HEK293T (cell line): ENCODE measurements around the gene TSPAN5.
"Not testable (repeated sequence)": the region's sequence is repeated elsewhere in the genome, so short reads cannot be mapped to it uniquely, and the experiment has no call there.

Experiments used
- CTCF ChIA-PET: fragments of 350-600 bp; formaldehyde crosslinking; extraction: SDS; loops from one replicate; lab custom pipeline; 2021; ENCODE audit warnings: antibody characterized with exemption, inconsistent platforms; lab: Yijun Ruan, JAX
- POLR2A ChIA-PET: fragments of 350-600 bp; formaldehyde crosslinking; extraction: SDS; loops from one replicate; lab custom pipeline; 2020; ENCODE audit warnings: antibody characterized with exemption, inconsistent platforms; lab: Yijun Ruan, JAX
- DNase-seq: peaks from one replicate; pipeline ENCODE4 v3.0.0; 2012; ENCODE audit warnings: mixed read lengths; ENCODE audit errors: extremely low spot score
- ARNT ChIP-seq: fragments of 450-650 bp; IDR thresholded peaks from 2 replicates; pipeline ENCODE4 v1.6.1; 2017; ENCODE audit warnings: mild to moderate bottlenecking
- BHLHE40 ChIP-seq: fragments of 450-650 bp; IDR thresholded peaks from 2 replicates; pipeline ENCODE4 v1.6.1; 2016; ENCODE audit warnings: mild to moderate bottlenecking, moderate library complexity, borderline replicate concordance
- CTBP1 ChIP-seq: fragments of 450-650 bp; IDR thresholded peaks from 2 replicates; pipeline ENCODE4 v1.6.1; 2016; ENCODE audit warnings: borderline replicate concordance
- ELF4 ChIP-seq: fragments of 450-650 bp; IDR thresholded peaks from 2 replicates; pipeline ENCODE4 v1.6.1; 2017; ENCODE audit warnings: antibody characterized with exemption
- FOXA1 ChIP-seq: fragments of 450-650 bp; IDR thresholded peaks from 2 replicates; pipeline ENCODE4 v1.6.1; 2016; ENCODE audit warnings: mild to moderate bottlenecking
- FOXK2 ChIP-seq: fragments of 450-650 bp; IDR thresholded peaks from 2 replicates; pipeline ENCODE4 v1.6.1; 2016; ENCODE audit warnings: mild to moderate bottlenecking
- FOXM1 ChIP-seq: fragments of 450-650 bp; IDR thresholded peaks from 2 replicates; pipeline ENCODE4 v1.6.1; 2017; ENCODE audit warnings: mild to moderate bottlenecking, borderline replicate concordance
- HDGF ChIP-seq: fragments of 450-650 bp; IDR thresholded peaks from 2 replicates; pipeline ENCODE4 v1.6.1; 2017; ENCODE audit warnings: antibody characterized with exemption, borderline replicate concordance
- L3MBTL2 ChIP-seq: fragments of 450-650 bp; conservative IDR thresholded peaks from 2 replicates; pipeline ENCODE4 v1.6.1; 2016; ENCODE audit warnings: mild to moderate bottlenecking
- LEF1 ChIP-seq: fragments of 450-650 bp; IDR thresholded peaks from 2 replicates; pipeline ENCODE4 v1.6.1; 2017; ENCODE audit warnings: mild to moderate bottlenecking, borderline replicate concordance
- NFRKB ChIP-seq: fragments of 450-650 bp; IDR thresholded peaks from 2 replicates; pipeline ENCODE4 v1.6.1; 2016; ENCODE audit warnings: mild to moderate bottlenecking, moderate library complexity
- SP1 ChIP-seq: fragments of 450-650 bp; IDR thresholded peaks from 2 replicates; pipeline ENCODE4 v1.6.1; 2017
- SUZ12 ChIP-seq: fragments of 450-650 bp; IDR thresholded peaks from 2 replicates; pipeline ENCODE4 v1.6.1; 2016; ENCODE audit warnings: mild to moderate bottlenecking
- TARDBP ChIP-seq: fragments of 450-650 bp; IDR thresholded peaks from 2 replicates; pipeline ENCODE4 v1.6.1; 2016
- ZNF384 ChIP-seq: fragments of 450-650 bp; IDR thresholded peaks from 2 replicates; pipeline ENCODE4 v1.6.1; 2016
- TF ChIP-seq, protein P1 (sequence below): fragments of 450-650 bp; IDR thresholded peaks from 2 replicates; pipeline ENCODE4 v1.6.1; 2016

The TSPAN5 gene

DNA sequence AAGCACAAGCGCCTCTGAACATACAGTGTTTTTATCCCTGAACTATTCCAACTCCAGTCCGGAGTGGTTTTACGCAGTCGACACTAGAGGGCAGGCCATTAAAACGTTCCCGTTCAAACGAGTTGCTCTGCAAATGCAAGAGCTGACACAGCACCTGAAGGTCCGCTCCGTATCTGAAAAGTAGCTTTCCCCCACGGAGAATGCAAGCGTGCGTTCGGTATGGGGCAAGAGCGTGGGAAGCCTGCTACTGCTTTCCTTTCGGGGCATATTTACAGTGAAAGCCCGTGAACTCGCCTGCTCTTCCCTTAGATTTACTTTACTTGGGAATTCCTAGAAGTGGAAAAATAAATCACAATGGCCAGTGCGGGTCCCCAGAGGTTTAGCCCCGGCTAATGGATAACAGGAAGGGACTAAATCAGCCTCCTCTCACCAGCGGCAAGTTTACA, 190.8 kb downstream of the TSPAN5 start:
- POLR2A ChIA-PET = interaction anchor here (1.3 kb wide), 1 partner anchor 207 kb away, joined by 3 read pairs; the partner anchor contains the start of gene RAP1GDS1

DNA sequence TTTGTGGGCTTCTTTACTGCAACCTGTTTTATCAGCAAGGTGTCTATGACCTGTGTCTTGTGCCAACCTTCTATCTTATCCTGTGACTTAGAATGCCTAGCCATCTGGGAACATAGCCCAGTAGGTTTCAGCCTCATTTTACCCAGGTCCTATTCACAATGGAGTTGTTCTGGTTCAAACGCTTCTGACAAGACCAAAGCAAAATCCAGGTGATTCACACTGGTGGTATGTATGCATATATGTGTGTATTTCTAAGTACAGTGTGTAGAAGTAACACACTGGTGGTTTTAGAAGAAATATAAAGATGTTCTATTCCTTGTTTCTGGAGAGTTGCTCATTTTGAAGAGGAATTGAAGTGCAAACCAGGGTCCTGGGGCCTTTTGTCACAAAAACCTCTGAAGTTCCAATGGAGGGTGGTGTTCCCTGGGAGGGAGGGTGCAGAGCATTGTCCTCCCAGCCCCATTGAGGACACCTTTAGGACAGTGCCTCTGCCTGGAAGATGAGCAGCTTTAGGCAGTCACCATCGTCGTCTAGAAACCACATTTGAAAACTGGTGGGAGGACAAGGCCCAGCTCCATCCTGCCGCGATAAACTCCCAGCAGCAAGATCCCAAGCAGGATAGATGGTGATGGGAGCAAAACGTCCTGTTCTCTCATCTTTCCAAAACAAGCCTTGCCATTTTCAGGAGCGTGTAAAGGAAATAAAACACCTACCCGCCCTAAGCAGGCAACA, 191.4 kb downstream of the TSPAN5 start:
- ChIA-PET CTCF (interaction anchor here (0.6 to 1.3 kb wide), 5 partner anchors 40 to 528 kb away, joined by 3 to 4 read pairs (median 4); no protein-coding TSS in a partner anchor), POLR2A (interaction anchor here (1.3 kb wide), 1 partner anchor 206 kb away, joined by 3 read pairs; the partner anchor contains the start of gene RAP1GDS1)
- no peak for DNase-seq
- TF ChIP-seq LEF1 (no peak), HDGF (no peak), TARDBP (no peak), FOXM1 (no peak), ARNT (no peak), NFRKB (no peak), L3MBTL2 (no peak), ELF4 (no peak), CTBP1 (no peak), ZNF384 (no peak), FOXA1 (no peak)

More for the DNA sequence above, 190.8 kb downstream of the TSPAN5 start:
- CTCF ChIA-PET = interaction anchor here (0.6 to 1.3 kb wide), 8 partner anchors 9 to 527 kb away, joined by 3 to 6 read pairs (median 4); partner anchors contain the start of gene TSPAN5
- peak; percentile 72 for DNase-seq
- TF ChIP-seq LEF1 (no peak), HDGF (no peak), SUZ12 (no peak), FOXK2 (no peak), ZNF384 (no peak), ELF4 (no peak), L3MBTL2 (no peak), FOXA1 (no peak), BHLHE40 (no peak), NFRKB (no peak), FOXM1 (no peak), ARNT (no peak), CTBP1 (no peak), SP1 (no peak), TARDBP (no peak)
- TF ChIP-seq, protein P1, sequence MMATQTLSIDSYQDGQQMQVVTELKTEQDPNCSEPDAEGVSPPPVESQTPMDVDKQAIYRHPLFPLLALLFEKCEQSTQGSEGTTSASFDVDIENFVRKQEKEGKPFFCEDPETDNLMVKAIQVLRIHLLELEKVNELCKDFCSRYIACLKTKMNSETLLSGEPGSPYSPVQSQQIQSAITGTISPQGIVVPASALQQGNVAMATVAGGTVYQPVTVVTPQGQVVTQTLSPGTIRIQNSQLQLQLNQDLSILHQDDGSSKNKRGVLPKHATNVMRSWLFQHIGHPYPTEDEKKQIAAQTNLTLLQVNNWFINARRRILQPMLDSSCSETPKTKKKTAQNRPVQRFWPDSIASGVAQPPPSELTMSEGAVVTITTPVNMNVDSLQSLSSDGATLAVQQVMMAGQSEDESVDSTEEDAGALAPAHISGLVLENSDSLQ = no peak

DNA sequence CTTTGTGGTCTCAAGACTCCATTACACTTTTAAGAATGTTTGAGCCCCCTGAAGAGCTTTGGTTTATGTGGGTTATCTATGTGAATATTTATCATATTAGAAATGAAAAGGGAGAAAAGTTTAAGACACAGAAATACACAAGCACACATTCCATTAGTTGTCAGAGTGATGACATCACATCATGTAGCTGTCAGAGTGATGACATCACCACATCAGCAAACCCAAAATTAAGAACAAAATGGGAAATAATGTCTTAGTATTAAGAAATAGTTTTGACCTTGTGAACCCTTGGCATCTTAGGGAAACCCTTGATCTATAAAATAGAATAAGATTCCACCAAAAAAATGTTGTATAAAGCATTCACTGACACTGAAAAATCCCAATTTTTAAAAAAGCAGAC, 195.9 kb downstream of the TSPAN5 start:
- TF ChIP-seq L3MBTL2 (no peak), ARNT (no peak), SP1 (no peak), CTBP1 (no peak), TARDBP (no peak), ZNF384 (no peak), LEF1 (no peak), FOXM1 (no peak), FOXK2 (no peak), FOXA1 (no peak), SUZ12 (no peak), HDGF (no peak)
- TF ChIP-seq, protein P1 = no peak
- no peak for DNase-seq
- ChIA-PET POLR2A (no interaction called here), CTCF (no interaction called here)

DNA sequence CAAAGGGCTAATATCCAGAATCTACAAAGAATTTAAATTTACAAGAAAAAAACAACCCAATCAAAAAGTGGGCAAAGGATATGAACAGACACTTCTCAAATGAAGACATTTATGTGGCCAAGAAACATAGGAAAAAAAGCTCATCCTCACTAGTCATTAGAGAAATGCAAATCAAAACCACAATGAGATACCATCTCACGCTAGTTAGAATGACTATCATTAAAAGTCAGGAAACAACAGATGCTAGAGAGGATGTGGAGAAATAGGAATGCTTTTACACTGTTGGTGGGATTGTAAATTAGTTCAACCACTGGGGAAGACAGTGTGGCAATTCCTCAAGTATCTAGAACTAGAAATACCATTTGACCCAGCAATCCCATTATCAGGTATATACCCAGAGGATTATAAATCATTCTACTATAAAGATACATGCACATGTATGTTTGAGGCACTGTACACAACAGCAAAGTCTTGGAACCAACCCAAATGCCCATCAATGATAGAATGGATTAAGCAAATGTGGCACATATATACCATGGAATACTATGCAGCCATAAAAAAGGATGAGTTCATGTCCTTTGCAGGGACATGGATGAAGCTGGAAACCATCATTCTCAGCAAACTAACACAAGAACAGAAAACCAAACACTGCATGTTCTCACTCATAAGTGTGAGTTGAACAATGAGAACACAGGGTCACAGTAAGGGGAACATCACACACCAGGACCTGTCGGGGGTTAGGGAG, 197.1 kb downstream of the TSPAN5 start:
- CTCF ChIA-PET, POLR2A ChIA-PET, DNase-seq: not testable (repeated sequence)

DNA sequence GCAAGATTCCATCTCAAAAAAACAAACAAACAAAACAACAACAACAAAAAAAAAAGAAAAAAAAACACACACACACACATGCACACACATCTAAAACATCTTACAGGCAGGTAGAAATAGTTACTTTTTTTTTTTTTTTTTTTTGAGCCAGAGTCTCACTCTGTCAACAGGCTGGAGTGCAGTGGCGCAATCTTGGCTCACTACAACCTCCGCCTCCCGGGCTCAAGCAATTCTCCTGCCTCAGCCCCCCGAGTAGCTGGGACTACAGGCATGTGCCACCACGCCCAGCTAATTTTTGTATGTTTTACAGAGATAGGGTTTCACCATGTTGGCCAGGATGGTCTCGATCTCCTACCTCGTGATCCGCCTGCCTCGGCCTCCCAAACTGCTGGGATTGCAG, 201.0 kb downstream of the TSPAN5 start:
- CTCF ChIA-PET, POLR2A ChIA-PET, DNase-seq: not testable (repeated sequence)

DNA sequence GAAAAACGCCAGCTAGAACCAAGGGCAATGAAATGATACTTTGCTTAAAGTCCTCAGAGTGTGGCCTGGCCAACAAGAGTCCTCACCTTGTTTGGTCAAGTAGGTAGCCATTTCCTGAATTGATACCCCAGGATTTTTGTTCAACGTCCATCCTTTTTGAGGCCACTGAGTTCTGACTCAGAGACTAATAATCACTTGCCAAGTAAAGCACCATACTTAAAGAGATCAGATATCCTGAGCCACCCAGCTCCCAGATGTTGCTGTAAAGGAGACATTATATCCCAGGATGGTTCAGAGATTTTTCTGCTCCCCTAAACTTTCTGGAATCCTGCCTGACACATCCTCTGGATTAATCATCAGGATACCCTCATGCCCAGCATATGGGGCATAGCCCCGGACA, 206.3 kb downstream of the TSPAN5 start:
- no peak for DNase-seq
- ChIA-PET POLR2A (no interaction called here), CTCF (no interaction called here)
- TF ChIP-seq LEF1 (no peak), ZNF384 (no peak)
- TF ChIP-seq, protein P1 = no peak
